ENCODE data around the gene BCL11A. TPM values are rescaled to one million over a fixed set of nuclear protein-coding genes. Genes with fewer than 3 reads are reported as not detected.

The BCL11A gene
- polyA plus RNA-seq, 1 donor (not counting 4 experiments of a cell fraction or from before 2014, with no cell fraction given): 5.0 TPM

GRCh38 chr2:60470340-60470739 is 83.1 kb downstream of the BCL11A start:
- no peaks in the 10 kb centered on the region for H3K9me3 ChIP-seq (ENCODE audit: control insufficient read depth, low read depth, low read length)
- no peak overlapping the region for H2AFZ ChIP-seq (ENCODE audit: control insufficient read depth, low read length)
- no peak overlapping the region for H3K9ac ChIP-seq (ENCODE audit: control insufficient read depth, extremely low read depth, insufficient read depth, low read length)
- H3K4me2 ChIP-seq (ENCODE audit: control insufficient read depth, extremely low read depth, insufficient read depth, low read depth, low read length): no peak overlapping the region
- no peak for DNase-seq (ENCODE audit: low read depth, low spot score)
- H3K27me3 ChIP-seq (ENCODE audit: control insufficient read depth, extremely low read depth, insufficient read depth, low read length): no peaks in the 10 kb centered on the region
- no peak for TF ChIP-seq EZH2 (IDR thresholded peaks at IDR 0.05; ENCODE audit: low read length)
- TF ChIP-seq CTCF (optimal IDR thresholded peaks at IDR 0.05 in 1 of 3, IDR thresholded peaks at IDR 0.05 in 1 of 3, conservative IDR thresholded peaks at IDR 0.05 in 1 of 3; ENCODE audit: extremely low read depth in 1 of 3, insufficient read depth in 2 of 3, low read length in 3 of 3): no peak
- H3K4me1 ChIP-seq (ENCODE audit: control insufficient read depth, extremely low read depth, insufficient read depth, low read length): peaks cover 14% of the 10 kb centered on the region
- no peak overlapping the region for H3K4me3 ChIP-seq (ENCODE audit: control insufficient read depth in 2 of 3, extremely low read depth in 1 of 3, insufficient read depth in 2 of 3, low read depth in 1 of 3, low read length in 3 of 3)
- dilution Hi-C loops (cut with MboI; ENCODE audit: extremely low pct_ligation_motif_present, low sequenced_read_pairs): no loop called here
- no peaks in the 10 kb centered on the region for H3K79me2 ChIP-seq (ENCODE audit: control insufficient read depth, insufficient read depth, low read length)
- no peak overlapping the region for H3K27ac ChIP-seq (ENCODE audit: control insufficient read depth, insufficient read depth, low read length)
- H3K36me3 ChIP-seq (ENCODE audit: control insufficient read depth in 2 of 2, extremely low read depth in 1 of 2, insufficient read depth in 2 of 2, low read length in 2 of 2): no peaks in the 10 kb centered on the region
- H3K9me1 ChIP-seq (ENCODE audit: control insufficient read depth, extremely low read depth, insufficient read depth, low read length): no peaks in the 10 kb centered on the region
- H4K20me1 ChIP-seq (ENCODE audit: control insufficient read depth, extremely low read depth, insufficient read depth, low read length): no peaks in the 10 kb centered on the region
- FAIRE-seq: no peak

- H3K9me1 ChIP-seq (ENCODE audit: control insufficient read depth, extremely low read depth, insufficient read depth, low read length): no peaks in the 10 kb centered on the region
- no peak for TF ChIP-seq EZH2 (IDR thresholded peaks at IDR 0.05; ENCODE audit: low read length)
- no peak for TF ChIP-seq CTCF (optimal IDR thresholded peaks at IDR 0.05 in 1 of 3, IDR thresholded peaks at IDR 0.05 in 1 of 3, conservative IDR thresholded peaks at IDR 0.05 in 1 of 3; ENCODE audit: extremely low read depth in 1 of 3, insufficient read depth in 2 of 3, low read length in 3 of 3)
- no peak overlapping the region for H3K9ac ChIP-seq (ENCODE audit: control insufficient read depth, extremely low read depth, insufficient read depth, low read length)
- no peaks in the 10 kb centered on the region for H4K20me1 ChIP-seq (ENCODE audit: control insufficient read depth, extremely low read depth, insufficient read depth, low read length)
- H3K4me3 ChIP-seq (ENCODE audit: control insufficient read depth in 2 of 3, extremely low read depth in 1 of 3, insufficient read depth in 2 of 3, low read depth in 1 of 3, low read length in 3 of 3): no peak overlapping the region
- no peaks in the 10 kb centered on the region for H3K27me3 ChIP-seq (ENCODE audit: control insufficient read depth, extremely low read depth, insufficient read depth, low read length)
- H3K27ac ChIP-seq (ENCODE audit: control insufficient read depth, insufficient read depth, low read length): no peak overlapping the region
- DNase-seq (ENCODE audit: low read depth, low spot score): no peak
- H3K79me2 ChIP-seq (ENCODE audit: control insufficient read depth, insufficient read depth, low read length): no peaks in the 10 kb centered on the region
- H3K9me3 ChIP-seq (ENCODE audit: control insufficient read depth, low read depth, low read length): no peaks in the 10 kb centered on the region
- H3K36me3 ChIP-seq (ENCODE audit: control insufficient read depth in 2 of 2, extremely low read depth in 1 of 2, insufficient read depth in 2 of 2, low read length in 2 of 2): no peaks in the 10 kb centered on the region
- dilution Hi-C loops (cut with MboI; ENCODE audit: extremely low pct_ligation_motif_present, low sequenced_read_pairs): no loop called here
- peaks cover 15% of the 10 kb centered on the region for H3K4me1 ChIP-seq (ENCODE audit: control insufficient read depth, extremely low read depth, insufficient read depth, low read length)
- no peak overlapping the region for H3K4me2 ChIP-seq (ENCODE audit: control insufficient read depth, extremely low read depth, insufficient read depth, low read depth, low read length)
- no peak overlapping the region for H2AFZ ChIP-seq (ENCODE audit: control insufficient read depth, low read length)
- FAIRE-seq: no peak
These were observed 83.7 kb downstream of the BCL11A start for GRCh38 chr2:60469536-60470317.

Data from keratinocyte (primary cell).